A172 (cell line): ENCODE measurements around the gene FNIP2. TPM values are rescaled to one million over a fixed set of nuclear protein-coding genes. Genes with fewer than 3 reads are reported as not detected.
"Not testable (repeated sequence)": the region's sequence is repeated elsewhere in the genome, so short reads cannot be mapped to it uniquely, and the experiment has no call there.

Experiments used
- DNase-seq: peaks from one replicate; pipeline ENCODE4 v3.0.0-alpha.2; 2015; ENCODE audit warnings: low spot score
- total RNA-seq: library from RNA; depleted of rRNA; stranded (reverse); fragments of >200 nt; shearing (Covaris generic); gene quantifications from 2 replicates; pipeline ENCODE4 v1.2.3, GENCODE V29; 2014; rRNA removed

FNIP2 gene
- total RNA-seq, 1 experiment from 2014 or later = 10.8 TPM

DNA sequence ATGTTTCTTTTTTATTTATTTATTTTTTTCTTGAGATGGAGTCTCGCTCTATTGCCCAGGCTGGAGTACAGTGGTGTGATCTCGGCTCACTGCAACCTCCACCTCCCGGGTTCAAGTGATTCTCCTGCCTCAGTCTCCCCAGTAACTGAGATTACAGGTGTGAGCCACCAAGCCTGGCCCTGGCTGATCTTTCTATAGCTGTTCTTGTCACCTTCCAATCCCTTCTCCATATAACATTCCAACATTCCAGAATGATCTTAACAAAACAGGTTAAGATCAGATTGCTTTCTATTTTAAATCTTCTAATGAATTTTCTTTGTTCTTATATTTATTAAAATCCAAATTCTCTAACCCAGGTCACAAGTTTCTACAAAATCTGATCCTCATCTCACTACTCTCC, 188.1 kb downstream of the FNIP2 start:
- DNase-seq = not testable (repeated sequence)

Other genes with a start within 250 kb of the FNIP2 start
- gene RXFP1, start 247.1 kb upstream of the FNIP2 start, total RNA-seq = not detected in 2 replicates
- 32.1 and 33.0 TPM in 2 replicates for gene C4orf46, start 97.1 kb upstream of the FNIP2 start, total RNA-seq
- 18.1 and 31.9 TPM in 2 replicates for gene ETFDH, start 96.7 kb upstream of the FNIP2 start, total RNA-seq
- 59.1 and 80.3 TPM in 2 replicates for gene PPID, start 45.6 kb upstream of the FNIP2 start, total RNA-seq